ENCODE results near the gene CALML5.

- TF ChIP-seq, protein P1, sequence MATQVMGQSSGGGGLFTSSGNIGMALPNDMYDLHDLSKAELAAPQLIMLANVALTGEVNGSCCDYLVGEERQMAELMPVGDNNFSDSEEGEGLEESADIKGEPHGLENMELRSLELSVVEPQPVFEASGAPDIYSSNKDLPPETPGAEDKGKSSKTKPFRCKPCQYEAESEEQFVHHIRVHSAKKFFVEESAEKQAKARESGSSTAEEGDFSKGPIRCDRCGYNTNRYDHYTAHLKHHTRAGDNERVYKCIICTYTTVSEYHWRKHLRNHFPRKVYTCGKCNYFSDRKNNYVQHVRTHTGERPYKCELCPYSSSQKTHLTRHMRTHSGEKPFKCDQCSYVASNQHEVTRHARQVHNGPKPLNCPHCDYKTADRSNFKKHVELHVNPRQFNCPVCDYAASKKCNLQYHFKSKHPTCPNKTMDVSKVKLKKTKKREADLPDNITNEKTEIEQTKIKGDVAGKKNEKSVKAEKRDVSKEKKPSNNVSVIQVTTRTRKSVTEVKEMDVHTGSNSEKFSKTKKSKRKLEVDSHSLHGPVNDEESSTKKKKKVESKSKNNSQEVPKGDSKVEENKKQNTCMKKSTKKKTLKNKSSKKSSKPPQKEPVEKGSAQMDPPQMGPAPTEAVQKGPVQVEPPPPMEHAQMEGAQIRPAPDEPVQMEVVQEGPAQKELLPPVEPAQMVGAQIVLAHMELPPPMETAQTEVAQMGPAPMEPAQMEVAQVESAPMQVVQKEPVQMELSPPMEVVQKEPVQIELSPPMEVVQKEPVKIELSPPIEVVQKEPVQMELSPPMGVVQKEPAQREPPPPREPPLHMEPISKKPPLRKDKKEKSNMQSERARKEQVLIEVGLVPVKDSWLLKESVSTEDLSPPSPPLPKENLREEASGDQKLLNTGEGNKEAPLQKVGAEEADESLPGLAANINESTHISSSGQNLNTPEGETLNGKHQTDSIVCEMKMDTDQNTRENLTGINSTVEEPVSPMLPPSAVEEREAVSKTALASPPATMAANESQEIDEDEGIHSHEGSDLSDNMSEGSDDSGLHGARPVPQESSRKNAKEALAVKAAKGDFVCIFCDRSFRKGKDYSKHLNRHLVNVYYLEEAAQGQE (IDR thresholded peaks at IDR 0.05; ENCODE audit: low read depth) = no peak
- no peak for TF ChIP-seq CEBPB (IDR thresholded peaks at IDR 0.05)
- no peak for TF ChIP-seq EGR1 (IDR thresholded peaks at IDR 0.05)
- no peak for TF ChIP-seq YY1 (IDR thresholded peaks at IDR 0.05; ENCODE audit: low read depth)
- TF ChIP-seq, protein P2, sequence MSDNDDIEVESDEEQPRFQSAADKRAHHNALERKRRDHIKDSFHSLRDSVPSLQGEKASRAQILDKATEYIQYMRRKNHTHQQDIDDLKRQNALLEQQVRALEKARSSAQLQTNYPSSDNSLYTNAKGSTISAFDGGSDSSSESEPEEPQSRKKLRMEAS (IDR thresholded peaks at IDR 0.05) = no peak
- TF ChIP-seq, protein P3, sequence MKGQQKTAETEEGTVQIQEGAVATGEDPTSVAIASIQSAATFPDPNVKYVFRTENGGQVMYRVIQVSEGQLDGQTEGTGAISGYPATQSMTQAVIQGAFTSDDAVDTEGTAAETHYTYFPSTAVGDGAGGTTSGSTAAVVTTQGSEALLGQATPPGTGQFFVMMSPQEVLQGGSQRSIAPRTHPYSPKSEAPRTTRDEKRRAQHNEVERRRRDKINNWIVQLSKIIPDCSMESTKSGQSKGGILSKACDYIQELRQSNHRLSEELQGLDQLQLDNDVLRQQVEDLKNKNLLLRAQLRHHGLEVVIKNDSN (IDR thresholded peaks at IDR 0.05) = no peak
These were observed 39.1 kb upstream of the CALML5 start for GRCh38 chr10:5538446-5538845.
